ENCODE results near the gene TIMELESS.

The TIMELESS gene

GRCh38 chr12:56425193-56425592 lies 24.0 kb downstream of the TIMELESS start:
- peaks cover 95% of the 10 kb centered on the region for H3K36me3 ChIP-seq (ENCODE audit: insufficient read depth, low read length)
- no peaks in the 10 kb centered on the region for H3K27me3 ChIP-seq (ENCODE audit: insufficient read depth, low read length, poor library complexity)
- DNase-seq (no peak), ATAC-seq (ENCODE audit: insufficient read depth, low read depth) (no peak)
- H3K27ac ChIP-seq (ENCODE audit: low read length), result no peak overlapping the region
- no peaks in the 10 kb centered on the region for H3K9me3 ChIP-seq (ENCODE audit: insufficient read depth, low read length, severe bottlenecking)
- H3K4me3 ChIP-seq (ENCODE audit: low read depth in 1 of 2, low read length in 2 of 2), result no peak overlapping the region
- H3K79me2 ChIP-seq (ENCODE audit: insufficient read depth, low read length), result no peaks in the 10 kb centered on the region
- no peaks in the 10 kb centered on the region for H4K20me1 ChIP-seq (ENCODE audit: insufficient read depth, low read length)
- H3K4me2 ChIP-seq (ENCODE audit: insufficient read depth, low read length), result no peak overlapping the region
- no peak overlapping the region for H2AFZ ChIP-seq (ENCODE audit: low read depth, low read length)
- TF ChIP-seq CTCF (IDR thresholded peaks at IDR 0.05; ENCODE audit: borderline replicate concordance, extremely low read depth, low read length, poor library complexity, severe bottlenecking) (no peak), EZH2 (IDR thresholded peaks at IDR 0.05; ENCODE audit: borderline replicate concordance, low read depth, low read length, severe bottlenecking) (no peak)
- H3K4me1 ChIP-seq (ENCODE audit: insufficient read depth, low read length), result no peaks in the 10 kb centered on the region
- no peak overlapping the region for H3K9ac ChIP-seq (ENCODE audit: low read depth, low read length)

- Histone ChIP-seq H3K36me3 (ENCODE audit: insufficient read depth, low read length) (peaks cover 96% of the 10 kb centered on the region), H3K79me2 (ENCODE audit: insufficient read depth, low read length) (no peaks in the 10 kb centered on the region), H3K4me3 (ENCODE audit: low read depth in 1 of 2, low read length in 2 of 2) (no peak overlapping the region), H3K9me3 (ENCODE audit: insufficient read depth, low read length, severe bottlenecking) (no peaks in the 10 kb centered on the region), H3K4me1 (ENCODE audit: insufficient read depth, low read length) (no peaks in the 10 kb centered on the region), H4K20me1 (ENCODE audit: insufficient read depth, low read length) (no peaks in the 10 kb centered on the region), H3K4me2 (ENCODE audit: insufficient read depth, low read length) (no peak overlapping the region), H3K9ac (ENCODE audit: low read depth, low read length) (no peak overlapping the region), H3K27me3 (ENCODE audit: insufficient read depth, low read length, poor library complexity) (no peaks in the 10 kb centered on the region), H2AFZ (ENCODE audit: low read depth, low read length) (no peak overlapping the region), H3K27ac (ENCODE audit: low read length) (no peak overlapping the region)
- DNase-seq (no peak), ATAC-seq (ENCODE audit: insufficient read depth, low read depth) (no peak)
- TF ChIP-seq CTCF (IDR thresholded peaks at IDR 0.05; ENCODE audit: borderline replicate concordance, extremely low read depth, low read length, poor library complexity, severe bottlenecking) (no peak), EZH2 (IDR thresholded peaks at IDR 0.05; ENCODE audit: borderline replicate concordance, low read depth, low read length, severe bottlenecking) (no peak)
These were observed 28.8 kb downstream of the TIMELESS start for GRCh38 chr12:56420411-56420810.

- no peak overlapping the region for H3K27ac ChIP-seq (ENCODE audit: low read length)
- no peaks in the 10 kb centered on the region for H3K79me2 ChIP-seq (ENCODE audit: insufficient read depth, low read length)
- DNase-seq (no peak), ATAC-seq (ENCODE audit: insufficient read depth, low read depth) (no peak)
- no peak overlapping the region for H3K9ac ChIP-seq (ENCODE audit: low read depth, low read length)
- no peaks in the 10 kb centered on the region for H3K9me3 ChIP-seq (ENCODE audit: insufficient read depth, low read length, severe bottlenecking)
- no peak overlapping the region for H3K4me3 ChIP-seq (ENCODE audit: low read depth in 1 of 2, low read length in 2 of 2)
- no peak overlapping the region for H3K4me2 ChIP-seq (ENCODE audit: insufficient read depth, low read length)
- no peaks in the 10 kb centered on the region for H3K4me1 ChIP-seq (ENCODE audit: insufficient read depth, low read length)
- H4K20me1 ChIP-seq (ENCODE audit: insufficient read depth, low read length), result no peaks in the 10 kb centered on the region; the same call in 1 of the 2 replicates
- no peaks in the 10 kb centered on the region for H3K27me3 ChIP-seq (ENCODE audit: insufficient read depth, low read length, poor library complexity)
- TF ChIP-seq CTCF (IDR thresholded peaks at IDR 0.05; ENCODE audit: borderline replicate concordance, extremely low read depth, low read length, poor library complexity, severe bottlenecking) (no peak), EZH2 (IDR thresholded peaks at IDR 0.05; ENCODE audit: borderline replicate concordance, low read depth, low read length, severe bottlenecking) (no peak)
- H3K36me3 ChIP-seq (ENCODE audit: insufficient read depth, low read length), result peaks cover 84% of the 10 kb centered on the region
- H2AFZ ChIP-seq (ENCODE audit: low read depth, low read length), result no peak overlapping the region
These were observed 31.5 kb downstream of the TIMELESS start for GRCh38 chr12:56417739-56418138.

- Histone ChIP-seq H3K9me3 (ENCODE audit: insufficient read depth, low read length, severe bottlenecking) (no peaks in the 10 kb centered on the region), H4K20me1 (ENCODE audit: insufficient read depth, low read length) (no peaks in the 10 kb centered on the region; the same call in 1 of the 2 replicates), H3K4me1 (ENCODE audit: insufficient read depth, low read length) (no peaks in the 10 kb centered on the region), H2AFZ (ENCODE audit: low read depth, low read length) (no peak overlapping the region), H3K9ac (ENCODE audit: low read depth, low read length) (no peak overlapping the region), H3K79me2 (ENCODE audit: insufficient read depth, low read length) (no peaks in the 10 kb centered on the region), H3K36me3 (ENCODE audit: insufficient read depth, low read length) (peaks cover 53% of the 10 kb centered on the region), H3K27ac (ENCODE audit: low read length) (no peak overlapping the region), H3K27me3 (ENCODE audit: insufficient read depth, low read length, poor library complexity) (no peaks in the 10 kb centered on the region), H3K4me3 (ENCODE audit: low read depth in 1 of 2, low read length in 2 of 2) (no peak overlapping the region), H3K4me2 (ENCODE audit: insufficient read depth, low read length) (no peak overlapping the region)
- DNase-seq (no peak), ATAC-seq (ENCODE audit: insufficient read depth, low read depth) (no peak)
- no peak for TF ChIP-seq CTCF (IDR thresholded peaks at IDR 0.05; ENCODE audit: borderline replicate concordance, extremely low read depth, low read length, poor library complexity, severe bottlenecking)
- TF ChIP-seq EZH2 (IDR thresholded peaks at IDR 0.05; ENCODE audit: borderline replicate concordance, low read depth, low read length, severe bottlenecking), result no peak
These were observed 34.8 kb downstream of the TIMELESS start for GRCh38 chr12:56414401-56414800.
